ENCODE measurements around the gene DEFB115. TPM values are rescaled to one million over a fixed set of nuclear protein-coding genes. Genes with fewer than 3 reads are reported as not detected.

The DEFB115 gene
- total RNA-seq, 1 experiment from 2014 or later: not detected

DNA sequence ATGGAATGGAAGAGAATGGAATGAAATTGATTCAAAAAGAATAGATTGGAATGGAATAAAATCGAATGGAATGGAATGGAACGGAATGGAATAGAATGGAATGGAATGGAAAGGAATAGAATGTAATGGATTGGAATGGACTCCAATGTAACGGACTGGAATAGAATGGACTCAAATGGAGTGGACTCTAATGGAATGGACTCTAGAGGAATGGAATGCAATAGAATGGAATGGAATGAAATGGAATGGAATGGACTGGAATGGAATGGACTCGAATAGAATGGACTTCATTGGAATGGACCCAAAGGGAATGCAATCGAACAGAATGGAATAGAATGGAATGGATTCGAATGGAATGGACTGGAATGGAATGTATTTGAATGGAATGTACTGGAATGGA, 19.7 kb upstream of the DEFB115 start (continued):
- TF ChIP-seq, protein P1, sequence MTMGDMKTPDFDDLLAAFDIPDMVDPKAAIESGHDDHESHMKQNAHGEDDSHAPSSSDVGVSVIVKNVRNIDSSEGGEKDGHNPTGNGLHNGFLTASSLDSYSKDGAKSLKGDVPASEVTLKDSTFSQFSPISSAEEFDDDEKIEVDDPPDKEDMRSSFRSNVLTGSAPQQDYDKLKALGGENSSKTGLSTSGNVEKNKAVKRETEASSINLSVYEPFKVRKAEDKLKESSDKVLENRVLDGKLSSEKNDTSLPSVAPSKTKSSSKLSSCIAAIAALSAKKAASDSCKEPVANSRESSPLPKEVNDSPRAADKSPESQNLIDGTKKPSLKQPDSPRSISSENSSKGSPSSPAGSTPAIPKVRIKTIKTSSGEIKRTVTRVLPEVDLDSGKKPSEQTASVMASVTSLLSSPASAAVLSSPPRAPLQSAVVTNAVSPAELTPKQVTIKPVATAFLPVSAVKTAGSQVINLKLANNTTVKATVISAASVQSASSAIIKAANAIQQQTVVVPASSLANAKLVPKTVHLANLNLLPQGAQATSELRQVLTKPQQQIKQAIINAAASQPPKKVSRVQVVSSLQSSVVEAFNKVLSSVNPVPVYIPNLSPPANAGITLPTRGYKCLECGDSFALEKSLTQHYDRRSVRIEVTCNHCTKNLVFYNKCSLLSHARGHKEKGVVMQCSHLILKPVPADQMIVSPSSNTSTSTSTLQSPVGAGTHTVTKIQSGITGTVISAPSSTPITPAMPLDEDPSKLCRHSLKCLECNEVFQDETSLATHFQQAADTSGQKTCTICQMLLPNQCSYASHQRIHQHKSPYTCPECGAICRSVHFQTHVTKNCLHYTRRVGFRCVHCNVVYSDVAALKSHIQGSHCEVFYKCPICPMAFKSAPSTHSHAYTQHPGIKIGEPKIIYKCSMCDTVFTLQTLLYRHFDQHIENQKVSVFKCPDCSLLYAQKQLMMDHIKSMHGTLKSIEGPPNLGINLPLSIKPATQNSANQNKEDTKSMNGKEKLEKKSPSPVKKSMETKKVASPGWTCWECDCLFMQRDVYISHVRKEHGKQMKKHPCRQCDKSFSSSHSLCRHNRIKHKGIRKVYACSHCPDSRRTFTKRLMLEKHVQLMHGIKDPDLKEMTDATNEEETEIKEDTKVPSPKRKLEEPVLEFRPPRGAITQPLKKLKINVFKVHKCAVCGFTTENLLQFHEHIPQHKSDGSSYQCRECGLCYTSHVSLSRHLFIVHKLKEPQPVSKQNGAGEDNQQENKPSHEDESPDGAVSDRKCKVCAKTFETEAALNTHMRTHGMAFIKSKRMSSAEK (CRISPR knock-in tag; IDR thresholded peaks at IDR 0.05; ENCODE audit: borderline replicate concordance): no peak
- TF ChIP-seq TEAD4 (CRISPR knock-in tag; IDR thresholded peaks at IDR 0.05): no peak

DNA sequence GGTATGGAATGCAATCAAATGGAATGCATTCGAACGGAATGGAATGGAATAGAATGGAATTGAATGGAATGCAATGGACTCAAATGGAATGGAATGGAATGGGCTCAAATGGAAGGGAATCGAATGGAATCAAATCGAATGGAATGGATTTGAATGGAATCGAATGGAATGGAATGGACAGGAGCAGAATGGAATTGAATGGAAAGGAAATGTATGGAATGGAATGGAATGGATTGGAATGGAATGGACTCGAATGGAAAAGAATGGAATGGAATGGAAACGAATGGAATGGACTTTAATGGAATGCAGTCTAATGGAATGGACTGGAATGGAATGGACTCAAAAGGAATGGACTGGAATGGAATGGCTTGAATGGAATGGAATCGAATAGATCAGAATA, 18.3 kb upstream of the DEFB115 start:
- POLR2A ChIA-PET: no interaction called here
- no peaks in the 10 kb centered on the region for H3K4me1 Mint-ChIP-seq
- no peaks in the 10 kb centered on the region for H3K27me3 Mint-ChIP-seq (ENCODE audit: low read depth)
- H3K36me3 Mint-ChIP-seq: no peaks in the 10 kb centered on the region
- DNase-seq (ENCODE audit: low spot score) (no peak), ATAC-seq (no peak)
- no peak overlapping the region for H3K27ac Mint-ChIP-seq
- H3K9me3 Mint-ChIP-seq: no peaks in the 10 kb centered on the region
- no peak for TF ChIP-seq CBFB (CRISPR knock-in tag; IDR thresholded peaks at IDR 0.05; ENCODE audit: low read depth)
- TF ChIP-seq KAT7 (CRISPR knock-in tag; IDR thresholded peaks at IDR 0.05; ENCODE audit: borderline replicate concordance): no peak
- TF ChIP-seq JUN (CRISPR knock-in tag; IDR thresholded peaks at IDR 0.05): no peak
- no peak for TF ChIP-seq CREB1 (CRISPR knock-in tag; IDR thresholded peaks at IDR 0.05)
- TF ChIP-seq, protein P2, sequence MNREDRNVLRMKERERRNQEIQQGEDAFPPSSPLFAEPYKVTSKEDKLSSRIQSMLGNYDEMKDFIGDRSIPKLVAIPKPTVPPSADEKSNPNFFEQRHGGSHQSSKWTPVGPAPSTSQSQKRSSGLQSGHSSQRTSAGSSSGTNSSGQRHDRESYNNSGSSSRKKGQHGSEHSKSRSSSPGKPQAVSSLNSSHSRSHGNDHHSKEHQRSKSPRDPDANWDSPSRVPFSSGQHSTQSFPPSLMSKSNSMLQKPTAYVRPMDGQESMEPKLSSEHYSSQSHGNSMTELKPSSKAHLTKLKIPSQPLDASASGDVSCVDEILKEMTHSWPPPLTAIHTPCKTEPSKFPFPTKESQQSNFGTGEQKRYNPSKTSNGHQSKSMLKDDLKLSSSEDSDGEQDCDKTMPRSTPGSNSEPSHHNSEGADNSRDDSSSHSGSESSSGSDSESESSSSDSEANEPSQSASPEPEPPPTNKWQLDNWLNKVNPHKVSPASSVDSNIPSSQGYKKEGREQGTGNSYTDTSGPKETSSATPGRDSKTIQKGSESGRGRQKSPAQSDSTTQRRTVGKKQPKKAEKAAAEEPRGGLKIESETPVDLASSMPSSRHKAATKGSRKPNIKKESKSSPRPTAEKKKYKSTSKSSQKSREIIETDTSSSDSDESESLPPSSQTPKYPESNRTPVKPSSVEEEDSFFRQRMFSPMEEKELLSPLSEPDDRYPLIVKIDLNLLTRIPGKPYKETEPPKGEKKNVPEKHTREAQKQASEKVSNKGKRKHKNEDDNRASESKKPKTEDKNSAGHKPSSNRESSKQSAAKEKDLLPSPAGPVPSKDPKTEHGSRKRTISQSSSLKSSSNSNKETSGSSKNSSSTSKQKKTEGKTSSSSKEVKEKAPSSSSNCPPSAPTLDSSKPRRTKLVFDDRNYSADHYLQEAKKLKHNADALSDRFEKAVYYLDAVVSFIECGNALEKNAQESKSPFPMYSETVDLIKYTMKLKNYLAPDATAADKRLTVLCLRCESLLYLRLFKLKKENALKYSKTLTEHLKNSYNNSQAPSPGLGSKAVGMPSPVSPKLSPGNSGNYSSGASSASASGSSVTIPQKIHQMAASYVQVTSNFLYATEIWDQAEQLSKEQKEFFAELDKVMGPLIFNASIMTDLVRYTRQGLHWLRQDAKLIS (CRISPR knock-in tag; IDR thresholded peaks at IDR 0.05; ENCODE audit: borderline replicate concordance): no peak
- TF ChIP-seq, protein P3, sequence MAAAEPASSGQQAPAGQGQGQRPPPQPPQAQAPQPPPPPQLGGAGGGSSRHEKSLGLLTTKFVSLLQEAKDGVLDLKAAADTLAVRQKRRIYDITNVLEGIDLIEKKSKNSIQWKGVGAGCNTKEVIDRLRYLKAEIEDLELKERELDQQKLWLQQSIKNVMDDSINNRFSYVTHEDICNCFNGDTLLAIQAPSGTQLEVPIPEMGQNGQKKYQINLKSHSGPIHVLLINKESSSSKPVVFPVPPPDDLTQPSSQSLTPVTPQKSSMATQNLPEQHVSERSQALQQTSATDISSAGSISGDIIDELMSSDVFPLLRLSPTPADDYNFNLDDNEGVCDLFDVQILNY (CRISPR knock-in tag; IDR thresholded peaks at IDR 0.05): no peak
- TF ChIP-seq, protein P4, sequence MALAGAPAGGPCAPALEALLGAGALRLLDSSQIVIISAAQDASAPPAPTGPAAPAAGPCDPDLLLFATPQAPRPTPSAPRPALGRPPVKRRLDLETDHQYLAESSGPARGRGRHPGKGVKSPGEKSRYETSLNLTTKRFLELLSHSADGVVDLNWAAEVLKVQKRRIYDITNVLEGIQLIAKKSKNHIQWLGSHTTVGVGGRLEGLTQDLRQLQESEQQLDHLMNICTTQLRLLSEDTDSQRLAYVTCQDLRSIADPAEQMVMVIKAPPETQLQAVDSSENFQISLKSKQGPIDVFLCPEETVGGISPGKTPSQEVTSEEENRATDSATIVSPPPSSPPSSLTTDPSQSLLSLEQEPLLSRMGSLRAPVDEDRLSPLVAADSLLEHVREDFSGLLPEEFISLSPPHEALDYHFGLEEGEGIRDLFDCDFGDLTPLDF (CRISPR knock-in tag; IDR thresholded peaks at IDR 0.05): no peak
- no peak for TF ChIP-seq ZNF121 (CRISPR knock-in tag; IDR thresholded peaks at IDR 0.05)
- TF ChIP-seq NR3C1 (CRISPR knock-in tag; conservative IDR thresholded peaks at IDR 0.05; ENCODE audit: low read depth): no peak
- TF ChIP-seq, protein P5, sequence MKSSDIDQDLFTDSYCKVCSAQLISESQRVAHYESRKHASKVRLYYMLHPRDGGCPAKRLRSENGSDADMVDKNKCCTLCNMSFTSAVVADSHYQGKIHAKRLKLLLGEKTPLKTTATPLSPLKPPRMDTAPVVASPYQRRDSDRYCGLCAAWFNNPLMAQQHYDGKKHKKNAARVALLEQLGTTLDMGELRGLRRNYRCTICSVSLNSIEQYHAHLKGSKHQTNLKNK (CRISPR knock-in tag; IDR thresholded peaks at IDR 0.05): no peak
- no peak for TF ChIP-seq NR2C2 (CRISPR knock-in tag; IDR thresholded peaks at IDR 0.05)
- TF ChIP-seq OVOL2 (CRISPR knock-in tag; IDR thresholded peaks at IDR 0.05; ENCODE audit: borderline replicate concordance): no peak
- TF ChIP-seq ZBTB21 (CRISPR knock-in tag; IDR thresholded peaks at IDR 0.05; ENCODE audit: borderline replicate concordance): no peak
- no peak for TF ChIP-seq RELA (CRISPR knock-in tag; IDR thresholded peaks at IDR 0.05; ENCODE audit: borderline replicate concordance)
- TF ChIP-seq, protein P6, sequence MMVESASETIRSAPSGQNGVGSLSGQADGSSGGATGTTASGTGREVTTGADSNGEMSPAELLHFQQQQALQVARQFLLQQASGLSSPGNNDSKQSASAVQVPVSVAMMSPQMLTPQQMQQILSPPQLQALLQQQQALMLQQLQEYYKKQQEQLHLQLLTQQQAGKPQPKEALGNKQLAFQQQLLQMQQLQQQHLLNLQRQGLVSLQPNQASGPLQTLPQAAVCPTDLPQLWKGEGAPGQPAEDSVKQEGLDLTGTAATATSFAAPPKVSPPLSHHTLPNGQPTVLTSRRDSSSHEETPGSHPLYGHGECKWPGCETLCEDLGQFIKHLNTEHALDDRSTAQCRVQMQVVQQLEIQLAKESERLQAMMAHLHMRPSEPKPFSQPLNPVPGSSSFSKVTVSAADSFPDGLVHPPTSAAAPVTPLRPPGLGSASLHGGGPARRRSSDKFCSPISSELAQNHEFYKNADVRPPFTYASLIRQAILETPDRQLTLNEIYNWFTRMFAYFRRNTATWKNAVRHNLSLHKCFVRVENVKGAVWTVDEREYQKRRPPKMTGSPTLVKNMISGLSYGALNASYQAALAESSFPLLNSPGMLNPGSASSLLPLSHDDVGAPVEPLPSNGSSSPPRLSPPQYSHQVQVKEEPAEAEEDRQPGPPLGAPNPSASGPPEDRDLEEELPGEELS (CRISPR knock-in tag; IDR thresholded peaks at IDR 0.05): no peak
- TF ChIP-seq, protein P7, sequence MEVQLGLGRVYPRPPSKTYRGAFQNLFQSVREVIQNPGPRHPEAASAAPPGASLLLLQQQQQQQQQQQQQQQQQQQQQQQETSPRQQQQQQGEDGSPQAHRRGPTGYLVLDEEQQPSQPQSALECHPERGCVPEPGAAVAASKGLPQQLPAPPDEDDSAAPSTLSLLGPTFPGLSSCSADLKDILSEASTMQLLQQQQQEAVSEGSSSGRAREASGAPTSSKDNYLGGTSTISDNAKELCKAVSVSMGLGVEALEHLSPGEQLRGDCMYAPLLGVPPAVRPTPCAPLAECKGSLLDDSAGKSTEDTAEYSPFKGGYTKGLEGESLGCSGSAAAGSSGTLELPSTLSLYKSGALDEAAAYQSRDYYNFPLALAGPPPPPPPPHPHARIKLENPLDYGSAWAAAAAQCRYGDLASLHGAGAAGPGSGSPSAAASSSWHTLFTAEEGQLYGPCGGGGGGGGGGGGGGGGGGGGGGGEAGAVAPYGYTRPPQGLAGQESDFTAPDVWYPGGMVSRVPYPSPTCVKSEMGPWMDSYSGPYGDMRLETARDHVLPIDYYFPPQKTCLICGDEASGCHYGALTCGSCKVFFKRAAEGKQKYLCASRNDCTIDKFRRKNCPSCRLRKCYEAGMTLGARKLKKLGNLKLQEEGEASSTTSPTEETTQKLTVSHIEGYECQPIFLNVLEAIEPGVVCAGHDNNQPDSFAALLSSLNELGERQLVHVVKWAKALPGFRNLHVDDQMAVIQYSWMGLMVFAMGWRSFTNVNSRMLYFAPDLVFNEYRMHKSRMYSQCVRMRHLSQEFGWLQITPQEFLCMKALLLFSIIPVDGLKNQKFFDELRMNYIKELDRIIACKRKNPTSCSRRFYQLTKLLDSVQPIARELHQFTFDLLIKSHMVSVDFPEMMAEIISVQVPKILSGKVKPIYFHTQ (CRISPR knock-in tag; IDR thresholded peaks at IDR 0.05): no peak
- no peak for TF ChIP-seq ESRRA (CRISPR knock-in tag; IDR thresholded peaks at IDR 0.05; ENCODE audit: borderline replicate concordance)
- no peak for TF ChIP-seq TCF7 (CRISPR knock-in tag; IDR thresholded peaks at IDR 0.05; ENCODE audit: low read depth)
- no peak for TF ChIP-seq SMAD4 (CRISPR knock-in tag; IDR thresholded peaks at IDR 0.05)
- H3K4me3 Mint-ChIP-seq: no peak overlapping the region
- CTCF ChIA-PET: no interaction called here
